Osteoblast (primary cell): Measurements from ENCODE around the gene ARPC2. TPM values are rescaled to one million over a fixed set of nuclear protein-coding genes. Genes with fewer than 3 reads are reported as not detected.

ENCODE experiments used
- DNase-seq: peaks from one replicate; pipeline ENCODE4 v3.0.0; 2011; ENCODE audit warnings: low spot score, mixed read lengths; ENCODE audit not compliant: insufficient read length; ENCODE audit errors: missing footprints
- H2AFZ ChIP-seq: 2 replicates; pipeline ENCODE4 v1.6.0; 2011; ENCODE audit warnings: mild to moderate bottlenecking, low read length
- H3K27ac ChIP-seq: 2 replicates; pipeline ENCODE4 v1.5.1; 2011; ENCODE audit warnings: mild to moderate bottlenecking, low read depth, low read length, moderate library complexity
- H3K27me3 ChIP-seq: 2 replicates; pipeline ENCODE4 v1.6.0; 2012; ENCODE audit warnings: mild to moderate bottlenecking, control low read depth, inconsistent platforms, low read length, moderate library complexity; ENCODE audit not compliant: insufficient read depth
- H3K36me3 ChIP-seq: 2 replicates; pipeline ENCODE4 v1.5.1; 2011; ENCODE audit warnings: mild to moderate bottlenecking, low read length, control low read depth, moderate library complexity; ENCODE audit not compliant: insufficient read depth
- H3K4me1 ChIP-seq: 2 replicates; pipeline ENCODE4 v1.5.1; 2011; ENCODE audit warnings: mild to moderate bottlenecking, low read length, control low read depth, moderate library complexity; ENCODE audit not compliant: insufficient read depth
- H3K4me2 ChIP-seq: 2 replicates; pipeline ENCODE4 v1.6.0; 2011; ENCODE audit warnings: mild to moderate bottlenecking, low read length; ENCODE audit not compliant: insufficient read depth
- H3K4me3 ChIP-seq: fragments of 200-600 bp; sonication (generic); 3 replicates; pipeline ENCODE4 v1.5.1; 2012; ENCODE audit warnings: mild to moderate bottlenecking, low read length, inconsistent platforms; ENCODE audit not compliant: insufficient read depth
- H3K79me2 ChIP-seq: 2 replicates; pipeline ENCODE4 v1.6.0; 2012; ENCODE audit warnings: mild to moderate bottlenecking, low read length, control low read depth, inconsistent platforms; ENCODE audit not compliant: insufficient read depth
- H3K9me3 ChIP-seq: 2 replicates; pipeline ENCODE4 v1.5.1; 2011; ENCODE audit warnings: low read depth, low read length, control low read depth
- H4K20me1 ChIP-seq: 2 replicates; pipeline ENCODE4 v1.6.0; 2012; ENCODE audit warnings: mild to moderate bottlenecking, low read length, control low read depth; ENCODE audit not compliant: insufficient read depth
- total RNA-seq: library from RNA; depleted of rRNA; stranded (reverse); fragments of >200 nt; gene quantifications from 2 replicates; pipeline ENCODE4 v1.2.3, GENCODE V29; 2012
- TF ChIP-seq, protein P1 (sequence below): IDR thresholded peaks from 2 replicates; pipeline ENCODE4 v1.5.1; 2011; ENCODE audit warnings: mild to moderate bottlenecking, low read depth, low read length, moderate library complexity; ENCODE audit errors: extremely low read depth

The ARPC2 gene
- total RNA-seq, 1 donor: 301 TPM

DNA sequence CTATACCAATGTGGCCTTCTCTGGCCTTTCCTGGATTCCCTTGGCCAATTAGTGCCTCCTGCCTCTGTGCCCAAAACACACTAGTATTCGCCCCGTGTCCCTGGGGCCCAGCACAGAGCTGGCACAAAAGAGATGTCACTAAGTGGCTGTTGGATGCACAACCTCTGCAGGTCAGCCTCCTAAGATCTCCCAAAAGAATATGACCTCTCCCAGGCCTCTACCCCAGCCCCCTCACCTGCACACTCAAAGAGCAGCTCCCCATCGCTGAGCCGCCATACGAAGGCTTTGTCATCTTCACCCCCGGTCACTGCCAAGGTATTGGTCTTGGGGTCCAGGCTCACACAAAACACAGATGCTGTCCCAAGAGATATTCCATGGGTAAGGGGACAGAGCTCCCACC, 50.3 kb downstream of the ARPC2 start:
- no peak overlapping the region for H3K4me3 ChIP-seq
- peaks cover 21% of the 10 kb centered on the region for H3K4me1 ChIP-seq
- H3K79me2 ChIP-seq: peaks cover 36% of the 10 kb centered on the region
- H4K20me1 ChIP-seq: peaks cover 26% of the 10 kb centered on the region
- H3K9me3 ChIP-seq: no peaks in the 10 kb centered on the region
- H3K36me3 ChIP-seq: peaks cover 41% of the 10 kb centered on the region
- TF ChIP-seq, protein P1, sequence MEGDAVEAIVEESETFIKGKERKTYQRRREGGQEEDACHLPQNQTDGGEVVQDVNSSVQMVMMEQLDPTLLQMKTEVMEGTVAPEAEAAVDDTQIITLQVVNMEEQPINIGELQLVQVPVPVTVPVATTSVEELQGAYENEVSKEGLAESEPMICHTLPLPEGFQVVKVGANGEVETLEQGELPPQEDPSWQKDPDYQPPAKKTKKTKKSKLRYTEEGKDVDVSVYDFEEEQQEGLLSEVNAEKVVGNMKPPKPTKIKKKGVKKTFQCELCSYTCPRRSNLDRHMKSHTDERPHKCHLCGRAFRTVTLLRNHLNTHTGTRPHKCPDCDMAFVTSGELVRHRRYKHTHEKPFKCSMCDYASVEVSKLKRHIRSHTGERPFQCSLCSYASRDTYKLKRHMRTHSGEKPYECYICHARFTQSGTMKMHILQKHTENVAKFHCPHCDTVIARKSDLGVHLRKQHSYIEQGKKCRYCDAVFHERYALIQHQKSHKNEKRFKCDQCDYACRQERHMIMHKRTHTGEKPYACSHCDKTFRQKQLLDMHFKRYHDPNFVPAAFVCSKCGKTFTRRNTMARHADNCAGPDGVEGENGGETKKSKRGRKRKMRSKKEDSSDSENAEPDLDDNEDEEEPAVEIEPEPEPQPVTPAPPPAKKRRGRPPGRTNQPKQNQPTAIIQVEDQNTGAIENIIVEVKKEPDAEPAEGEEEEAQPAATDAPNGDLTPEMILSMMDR: no peak
- H3K4me2 ChIP-seq: no peak overlapping the region
- no peak overlapping the region for H3K27ac ChIP-seq
- peak; percentile 62 for DNase-seq
- no peaks in the 10 kb centered on the region for H3K27me3 ChIP-seq
- H2AFZ ChIP-seq: no peak overlapping the region

DNA sequence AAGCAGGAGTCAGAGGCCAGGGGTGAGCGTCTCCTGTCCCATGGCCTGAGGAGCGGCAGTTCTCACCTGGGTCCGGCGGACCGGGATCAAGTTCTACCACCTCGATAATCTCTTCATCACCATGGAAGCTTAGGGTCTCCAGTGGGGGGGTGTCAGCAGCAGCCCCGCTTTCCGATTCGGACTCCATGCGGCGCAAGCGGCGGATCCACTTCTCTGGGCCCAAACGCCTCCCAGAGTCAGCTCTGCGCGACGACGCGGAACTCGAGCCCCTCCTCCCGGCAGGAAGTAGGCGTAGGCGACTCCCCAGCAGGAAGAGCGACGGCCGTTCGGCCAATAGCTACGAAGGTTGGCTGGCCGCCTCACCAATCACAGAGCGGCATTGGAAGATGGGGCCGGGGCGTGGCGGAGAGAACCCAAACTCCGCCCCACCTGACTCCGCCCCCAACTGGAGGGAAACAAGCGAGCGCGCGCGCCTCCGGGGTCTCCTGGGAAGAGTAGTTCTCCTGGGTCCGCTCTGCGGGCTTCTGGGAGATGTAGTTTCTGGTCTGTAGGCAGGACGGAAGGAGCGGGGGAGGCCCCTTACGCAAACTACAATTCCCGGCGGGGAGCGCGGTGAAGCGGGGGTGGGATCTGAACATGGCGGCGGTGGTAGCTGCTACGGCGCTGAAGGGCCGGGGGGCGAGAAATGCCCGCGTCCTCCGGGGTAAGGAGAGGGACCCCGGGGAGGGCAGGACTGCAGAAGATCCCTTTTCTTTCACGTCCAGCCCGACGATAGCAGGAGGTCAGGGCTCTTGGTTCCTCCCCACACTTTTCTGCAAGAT, 53.1 kb downstream of the ARPC2 start, which contains the start of the genes AAMP and PNKD:
AAMP (minus strand) TSS at position 238 of the 821 bp plus-strand sequence; CDS start at position 187, 51 bp downstream.
PNKD (plus strand) TSS at position 620 of the 821 bp plus-strand sequence; CDS start at position 637, 17 bp downstream.
- peaks cover 47% of the 10 kb centered on the region for H3K79me2 ChIP-seq
- peak within 1 kb of the TSS; percentile 98 for H3K4me3 ChIP-seq
- TF ChIP-seq, protein P1: no peak
- H3K4me2 ChIP-seq: peak within 1 kb of the TSS; percentile 100
- H3K27ac ChIP-seq: peak within 1 kb of the TSS; percentile 85
- H3K36me3 ChIP-seq: peaks cover 46% of the 10 kb centered on the region
- peak; percentile 100 for DNase-seq
- H3K4me1 ChIP-seq: peaks cover 30% of the 10 kb centered on the region
- peak within 1 kb of the TSS; percentile 96 for H2AFZ ChIP-seq
- peaks cover 29% of the 10 kb centered on the region for H4K20me1 ChIP-seq
- no peaks in the 10 kb centered on the region for H3K27me3 ChIP-seq
- H3K9me3 ChIP-seq: no peaks in the 10 kb centered on the region

DNA sequence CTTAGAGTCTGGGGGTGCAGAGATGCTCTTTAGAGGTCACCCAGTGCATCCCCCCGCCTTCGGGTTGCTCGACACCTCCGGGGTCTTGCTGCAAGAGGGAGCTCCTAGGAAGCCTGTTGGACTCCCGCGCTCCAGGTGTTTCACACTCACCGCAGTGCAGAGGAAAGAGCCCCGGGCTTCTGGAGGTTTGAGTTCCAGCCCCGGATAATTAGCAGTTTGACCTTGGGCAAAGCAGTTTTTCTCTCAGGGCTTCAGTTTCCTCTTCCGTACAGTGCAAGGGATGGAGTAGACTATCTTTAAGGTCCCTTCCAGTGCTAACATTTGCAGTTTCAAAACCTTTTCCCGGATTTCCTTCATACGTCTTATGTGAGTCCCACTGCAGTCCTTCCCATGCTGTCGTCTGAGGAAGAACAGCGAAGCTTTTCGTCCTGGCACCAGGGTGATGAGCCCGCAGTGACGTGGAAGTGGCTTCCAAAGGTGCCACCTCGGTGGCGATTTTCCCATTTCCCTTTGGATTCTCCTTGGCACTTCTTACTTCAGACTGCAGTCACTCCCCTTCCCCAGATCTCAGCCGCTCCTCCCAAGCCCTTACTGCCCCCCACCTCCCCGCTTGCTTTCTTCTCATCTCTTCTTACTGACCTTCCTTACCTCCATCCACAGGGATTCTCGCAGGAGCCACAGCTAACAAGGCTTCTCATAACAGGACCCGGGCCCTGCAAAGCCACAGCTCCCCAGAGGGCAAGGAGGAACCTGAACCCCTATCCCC, 53.9 kb downstream of the ARPC2 start:
- peak; percentile 81 for DNase-seq
- TF ChIP-seq, protein P1: no peak
- H3K27ac ChIP-seq: peak overlapping the region; percentile 69
- H3K4me3 ChIP-seq: peak overlapping the region; percentile 97
- H3K36me3 ChIP-seq: peaks cover 47% of the 10 kb centered on the region
- H3K4me1 ChIP-seq: peaks cover 30% of the 10 kb centered on the region
- peak overlapping the region; percentile 99 for H3K4me2 ChIP-seq
- peaks cover 24% of the 10 kb centered on the region for H4K20me1 ChIP-seq
- peaks cover 55% of the 10 kb centered on the region for H3K79me2 ChIP-seq
- no peaks in the 10 kb centered on the region for H3K27me3 ChIP-seq
- peak overlapping the region; percentile 87 for H2AFZ ChIP-seq
- no peaks in the 10 kb centered on the region for H3K9me3 ChIP-seq

DNA sequence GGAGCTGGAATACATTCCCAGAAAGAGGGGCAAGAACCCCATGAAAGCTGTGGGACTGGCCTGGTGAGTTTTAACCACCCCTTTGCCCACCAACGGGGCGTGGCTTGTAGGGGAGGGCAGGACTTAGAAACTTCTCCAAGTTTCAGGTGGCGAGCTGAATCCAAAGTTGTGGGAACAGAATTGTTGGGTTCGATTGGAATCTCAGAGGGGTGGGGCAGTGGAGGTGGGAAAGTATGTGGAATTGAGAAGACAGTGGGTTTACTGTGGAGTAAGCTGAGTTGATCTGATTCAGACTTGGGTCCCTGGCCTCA, 54.5 kb downstream of the ARPC2 start:
- Histone ChIP-seq H3K27ac (peak overlapping the region; percentile 69), H3K9me3 (no peaks in the 10 kb centered on the region), H2AFZ (no peak overlapping the region), H3K4me1 (peaks cover 30% of the 10 kb centered on the region), H3K4me3 (peak overlapping the region; percentile 97), H3K36me3 (peaks cover 47% of the 10 kb centered on the region), H3K4me2 (peak overlapping the region; percentile 99), H3K79me2 (peaks cover 59% of the 10 kb centered on the region), H3K27me3 (no peaks in the 10 kb centered on the region), H4K20me1 (peaks cover 20% of the 10 kb centered on the region)
- peak; percentile 65 for DNase-seq
- TF ChIP-seq, protein P1: no peak
